Activated gamma-delta T cell treated with anti-CD3 and anti-CD28 coated beads, Interleukin-2, amount 50 U/mL, for 16 hours (primary cell): ENCODE data around the gene PGAP6.

Experiments used
- DNase-seq: peaks from one replicate; pipeline ENCODE4 v3.0.0-alpha.2; 2020; ENCODE audit warnings: low read depth

Gene PGAP6

DNA sequence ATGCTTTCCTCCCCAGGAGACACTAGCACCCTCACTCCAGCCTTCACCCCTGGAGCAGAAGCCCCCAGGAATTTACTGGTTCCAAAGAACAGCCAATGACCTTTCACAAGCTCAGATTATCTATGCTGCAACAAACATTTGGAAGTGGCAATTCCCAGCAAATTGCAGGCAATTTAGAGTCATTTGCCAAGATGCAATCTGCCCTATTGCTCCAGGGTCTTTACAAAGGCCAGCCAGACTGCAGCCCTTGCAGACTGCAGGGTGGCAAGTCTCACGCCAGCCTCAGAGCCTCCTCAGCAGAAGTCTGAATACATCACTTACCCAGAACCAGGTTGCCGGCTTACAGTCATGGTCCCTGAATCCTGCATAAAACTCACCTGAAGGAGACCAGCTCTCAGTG is 51.0 kb downstream of the PGAP6 start:
- no peak for DNase-seq

DNA sequence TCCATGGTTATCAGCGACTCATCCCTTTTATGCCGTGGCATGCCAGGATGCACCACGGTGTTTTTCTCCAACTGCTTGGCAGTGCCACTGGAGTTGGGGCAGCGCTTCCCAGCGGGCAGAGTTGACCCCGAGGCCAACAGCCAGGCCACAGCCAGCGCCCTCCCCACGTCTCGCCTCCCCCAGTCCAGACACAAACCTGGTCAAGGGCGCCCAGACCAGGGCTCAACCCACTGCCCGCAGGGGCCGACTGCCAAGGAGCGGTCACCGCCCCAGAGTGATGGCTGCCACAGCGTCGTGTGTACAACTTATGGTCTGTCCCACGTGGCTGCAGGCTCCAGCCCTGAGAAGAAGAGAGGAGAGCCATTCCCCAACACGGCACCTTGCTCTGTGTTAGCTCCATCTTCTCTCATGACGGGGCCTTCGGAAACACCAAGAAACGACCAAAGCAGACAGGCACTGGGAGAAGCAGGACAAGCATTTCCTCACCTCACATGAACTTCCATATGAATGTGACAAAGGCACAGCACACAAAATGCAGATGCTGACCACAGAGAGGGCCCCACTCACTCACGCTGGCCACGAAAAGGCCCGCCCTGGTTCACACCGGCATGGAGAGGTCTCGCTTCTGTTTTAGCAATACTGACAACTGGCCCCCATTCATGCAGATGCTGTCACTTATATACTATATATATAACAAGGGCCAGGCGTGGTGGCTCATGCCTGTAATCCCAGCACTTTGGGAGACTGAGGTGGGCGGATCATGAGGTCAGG is 56.2 kb downstream of the PGAP6 start:
- no peak for DNase-seq

DNA sequence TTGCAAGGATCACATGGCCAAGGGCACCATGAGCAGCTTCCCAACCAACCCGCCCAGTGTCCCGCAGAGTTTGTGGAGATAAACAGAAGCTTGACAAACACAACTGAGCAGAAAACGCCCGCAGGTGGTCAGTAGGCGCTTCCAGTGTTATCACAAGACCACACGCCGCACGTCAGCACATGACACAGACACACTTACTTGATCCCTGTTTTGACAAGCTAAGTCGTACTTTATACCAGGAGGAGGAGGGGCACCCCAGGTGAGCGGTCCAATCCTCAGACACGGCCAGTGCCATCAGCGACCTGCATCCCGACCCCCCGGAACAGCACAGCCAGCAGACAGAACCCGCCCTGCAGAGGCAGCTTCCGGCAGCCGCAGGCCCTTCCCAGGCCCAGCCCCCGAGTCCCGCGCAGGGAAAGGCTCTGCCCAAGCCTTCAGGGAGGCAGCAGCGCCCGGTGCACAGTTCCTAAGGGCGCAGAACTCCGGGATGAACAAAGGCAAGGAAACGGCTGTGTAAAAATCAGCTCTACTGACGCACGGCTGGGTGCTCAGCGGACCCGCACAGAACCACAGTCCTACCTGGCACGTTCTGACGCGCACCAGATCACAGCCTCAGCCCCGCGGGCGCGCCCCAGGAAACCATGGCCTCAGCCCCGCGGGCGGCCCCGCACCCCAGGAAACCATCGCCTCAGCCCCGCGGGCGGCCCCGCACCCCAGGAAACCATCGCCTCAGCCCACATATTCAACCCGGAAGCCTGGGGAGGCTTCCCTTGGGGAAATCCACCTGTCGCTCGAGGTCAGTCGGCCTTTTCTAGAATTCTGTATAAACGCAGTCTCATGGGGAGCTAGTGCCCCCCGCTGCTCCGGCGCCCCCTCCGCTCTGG is 57.1 kb downstream of the PGAP6 start:
- peak; percentile 52 for DNase-seq

DNA sequence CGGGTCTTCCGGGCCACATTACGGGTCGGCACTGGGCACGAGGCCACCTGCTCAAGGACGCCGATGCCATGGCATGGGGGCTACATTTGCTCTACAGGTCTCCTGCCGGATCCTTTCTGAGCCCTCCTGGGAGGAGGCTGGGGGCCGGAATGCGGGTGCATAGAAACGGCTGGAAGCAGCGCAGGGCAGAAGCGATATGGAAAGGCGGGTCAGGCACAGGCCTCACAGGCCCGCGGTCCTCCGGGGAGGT is 57.7 kb downstream of the PGAP6 start:
- no peak for DNase-seq

DNA sequence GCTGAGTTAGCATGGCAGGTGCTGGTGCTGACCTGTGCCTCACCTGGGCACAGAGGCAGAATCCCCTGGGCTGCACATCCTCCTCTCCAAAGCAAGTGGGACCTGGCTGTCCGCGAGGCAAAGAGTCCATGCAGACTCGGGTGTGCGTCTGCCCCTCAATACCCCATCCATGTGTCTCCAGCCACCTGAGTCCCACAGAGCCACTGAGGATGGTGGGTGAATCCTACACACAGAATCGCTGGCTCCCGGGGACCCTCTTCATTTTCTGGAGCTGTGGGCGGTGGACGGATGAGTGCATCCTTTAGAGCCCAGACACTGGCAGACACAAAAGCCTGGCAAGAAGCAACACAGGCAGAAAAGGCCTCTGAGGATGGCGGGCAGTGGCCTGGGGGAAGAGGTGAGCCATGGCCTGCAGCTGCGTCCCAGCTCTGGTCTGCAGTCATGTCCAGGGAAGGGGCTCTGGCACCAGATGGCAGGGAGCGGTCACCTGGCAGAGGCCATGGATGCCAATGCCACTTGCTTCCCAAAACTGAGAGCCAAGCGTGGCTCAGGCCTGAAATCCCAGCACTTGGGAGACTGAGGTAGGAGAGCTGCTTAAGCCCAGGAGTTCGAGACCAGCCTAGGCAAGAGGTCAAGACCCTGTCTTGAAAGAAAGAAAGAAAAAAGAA is 59.2 kb downstream of the PGAP6 start:
- DNase-seq: no peak

DNA sequence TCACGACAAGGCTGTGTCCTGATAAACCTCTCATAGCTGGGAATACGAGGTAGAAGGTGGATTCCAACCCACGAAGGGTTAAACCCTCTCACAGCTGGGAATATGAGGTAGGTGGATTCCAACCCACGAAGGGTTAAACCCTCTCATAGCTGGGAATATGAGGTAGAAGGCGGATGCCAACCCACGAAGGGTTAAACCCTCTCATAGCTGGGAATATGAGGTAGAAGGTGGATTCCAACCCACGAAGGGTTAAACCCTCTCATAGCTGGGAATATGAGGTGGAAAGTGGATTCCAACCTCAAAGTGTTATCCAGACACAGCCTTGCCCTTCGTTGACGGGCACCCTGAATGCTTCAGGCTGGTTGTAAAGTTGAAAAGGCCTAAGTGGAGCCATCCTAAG is 60.2 kb downstream of the PGAP6 start:
- DNase-seq: no peak
